H1 (cell line): ENCODE data around the gene NEDD4. TPM values are rescaled to one million over a fixed set of nuclear protein-coding genes. Genes with fewer than 3 reads are reported as not detected.

Experiments used
- CTCF ChIA-PET: fragments of 300-600 bp; sonication (Branson Sonifier 250); formaldehyde crosslinking; loops from one replicate; lab custom pipeline; 2021; ENCODE audit not compliant: partially characterized antibody; lab: Charles Lee
- POLR2A ChIA-PET: fragments of 300-600 bp; sonication (Branson Sonifier 250); formaldehyde crosslinking; loops from one replicate; lab custom pipeline; 2021; ENCODE audit warnings: inconsistent platforms; ENCODE audit not compliant: partially characterized antibody; lab: Charles Lee
- DNase-seq, 2 experiments: peaks; one replicate each; pipeline versions ENCODE4 v3.0.0 to v3.0.0-alpha.2; 2010 to 2022; ENCODE audit warnings: low spot score in 2 of 2, low read depth in 1 of 2, mixed read lengths in 1 of 2
- FAIRE-seq: peaks from 2 replicates; lab custom pipeline; 2011; peaks lifted over from hg19 to GRCh38; lab: Jason Lieb, UNC
- H2AFZ ChIP-seq: 2 replicates; pipeline ENCODE4 v1.8.1; 2012; ENCODE audit warnings: low read length, inconsistent platforms
- H2AK5ac ChIP-seq: 2 replicates; pipeline ENCODE4 v1.6.1; 2013; ENCODE audit warnings: low read depth, low read length
- H2BK120ac ChIP-seq: replicated peaks from 2 replicates; pipeline ENCODE3; 2013; ENCODE audit warnings: low read depth, low read length, inconsistent platforms
- H2BK12ac ChIP-seq: 2 replicates; pipeline ENCODE4 v1.6.1; 2013; ENCODE audit warnings: low read depth, low read length
- H2BK15ac ChIP-seq: 2 replicates; pipeline ENCODE4 v1.6.1; 2013; ENCODE audit warnings: low read length
- H2BK20ac ChIP-seq: 2 replicates; pipeline ENCODE4 v1.6.1; 2013; ENCODE audit warnings: low read length
- H2BK5ac ChIP-seq: 2 replicates; pipeline ENCODE4 v1.6.1; 2013; ENCODE audit warnings: low read depth, low read length
- H3K14ac ChIP-seq: 2 replicates; pipeline ENCODE4 v1.6.1; 2013; ENCODE audit warnings: inconsistent platforms; ENCODE audit not compliant: insufficient read length
- H3K18ac ChIP-seq: 2 replicates; pipeline ENCODE4 v1.6.1; 2013; ENCODE audit warnings: low read length; ENCODE audit errors: extremely low read depth
- H3K23ac ChIP-seq: 2 replicates; pipeline ENCODE4 v1.6.1; 2013; ENCODE audit warnings: inconsistent platforms; ENCODE audit not compliant: insufficient read length
- H3K23me2 ChIP-seq: 2 replicates; pipeline ENCODE4 v1.6.1; 2013; ENCODE audit warnings: low read depth, low read length
- H3K27ac ChIP-seq: 2 replicates; pipeline ENCODE4 v1.6.1; 2011; ENCODE audit warnings: low read depth, low read length, inconsistent platforms
- H3K27me3 ChIP-seq, 4 experiments: replicated peaks in 1 of 4; 1 replicate in 1 of 4; 2 replicates in 3 of 4; pipeline versions ENCODE4 v1.6.1 to v1.8.1; 2011 to 2013; ENCODE audit warnings: low read length in 3 of 4, mild to moderate bottlenecking in 3 of 4, inconsistent platforms in 2 of 4, mixed read lengths in 2 of 4, moderate library complexity in 1 of 4; ENCODE audit not compliant: control insufficient read depth in 3 of 4, insufficient read depth in 3 of 4; ENCODE audit errors: extremely low read depth in 1 of 4
- H3K36me3 ChIP-seq, 4 experiments: 2 replicates each; pipeline versions ENCODE4 v1.6.1 to v1.8.1; 2011 to 2013; ENCODE audit warnings: mild to moderate bottlenecking in 4 of 4, low read length in 3 of 4, moderate library complexity in 2 of 4, control low read depth in 1 of 4, inconsistent platforms in 1 of 4; ENCODE audit not compliant: insufficient read depth in 4 of 4, control insufficient read depth in 2 of 4
- H3K4ac ChIP-seq: replicated peaks from 2 replicates; pipeline ENCODE3; 2013; ENCODE audit warnings: low read length, low read depth, mixed read lengths, inconsistent platforms; ENCODE audit not compliant: insufficient read length
- H3K4me1 ChIP-seq, 4 experiments: replicated peaks in 1 of 4; 1 replicate in 1 of 4; 2 replicates in 3 of 4; pipeline versions ENCODE4 v1.6.1 to v1.8.1; 2011 to 2013; ENCODE audit warnings: low read length in 3 of 4, inconsistent platforms in 2 of 4, mixed read lengths in 1 of 4; ENCODE audit not compliant: insufficient read depth in 4 of 4, control insufficient read depth in 3 of 4
- H3K4me2 ChIP-seq, 2 experiments: 2 replicates each; pipeline versions ENCODE4 v1.6.1 to v1.8.1; 2011 to 2013; ENCODE audit warnings: low read depth in 2 of 2, low read length in 2 of 2, control low read depth in 1 of 2, inconsistent platforms in 1 of 2, mild to moderate bottlenecking in 1 of 2; ENCODE audit not compliant: insufficient read depth in 1 of 2
- H3K4me3 ChIP-seq, 4 experiments: fragments of 200-600, 300-600 bp in 1 of 4; sonication (generic), shearing (Covaris generic), sonication (Bioruptor Twin) in 1 of 4; 2 replicates each; pipeline versions ENCODE4 v1.5.1 to v1.8.1; 2011 to 2016; ENCODE audit warnings: low read length in 4 of 4, low read depth in 3 of 4, control low read depth in 2 of 4, inconsistent platforms in 2 of 4, mild to moderate bottlenecking in 2 of 4, mixed read lengths in 1 of 4, moderate library complexity in 1 of 4; ENCODE audit not compliant: insufficient read depth in 2 of 4; ENCODE audit errors: extremely low read depth in 1 of 4
- H3K56ac ChIP-seq: replicated peaks from 2 replicates; pipeline ENCODE3; 2013; ENCODE audit warnings: low read depth, mild to moderate bottlenecking, mixed read lengths, low read length, inconsistent platforms; ENCODE audit not compliant: insufficient read length
- H3K79me1 ChIP-seq: 2 replicates; pipeline ENCODE4 v1.6.1; 2013; ENCODE audit warnings: low read depth, low read length, control low read depth
- H3K79me2 ChIP-seq, 2 experiments: 2 replicates each; pipeline versions ENCODE4 v1.6.1 to v1.8.1; 2012 to 2013; ENCODE audit warnings: low read length in 2 of 2, mild to moderate bottlenecking in 2 of 2, inconsistent platforms in 1 of 2; ENCODE audit not compliant: insufficient read depth in 2 of 2, control insufficient read depth in 1 of 2
- H3K9ac ChIP-seq, 4 experiments: replicated peaks in 1 of 4; 1 replicate in 1 of 4; 2 replicates in 3 of 4; pipeline versions ENCODE4 v1.6.1 to v1.8.1; 2011 to 2013; ENCODE audit warnings: low read depth in 3 of 4, low read length in 3 of 4, control low read depth in 2 of 4, mild to moderate bottlenecking in 2 of 4, moderate library complexity in 2 of 4, inconsistent platforms in 1 of 4; ENCODE audit errors: extremely low read depth in 1 of 4
- H3K9me3 ChIP-seq, 2 experiments: 2 replicates each; pipeline versions ENCODE4 v1.6.1 to v1.8.1; 2012 to 2013; ENCODE audit warnings: mild to moderate bottlenecking in 2 of 2, moderate library complexity in 2 of 2, control low read depth in 1 of 2, inconsistent platforms in 1 of 2, low read depth in 1 of 2, low read length in 1 of 2, mixed read lengths in 1 of 2; ENCODE audit not compliant: insufficient read depth in 2 of 2
- H4K20me1 ChIP-seq, 2 experiments: replicated peaks in 1 of 2; 2 replicates each; pipeline versions ENCODE3 to v1.8.1; 2011 to 2013; ENCODE audit warnings: inconsistent platforms in 2 of 2, low read length in 2 of 2, mild to moderate bottlenecking in 1 of 2; ENCODE audit not compliant: insufficient read depth in 2 of 2, control insufficient read depth in 1 of 2
- H4K5ac ChIP-seq: 2 replicates; pipeline ENCODE4 v1.6.1; 2013; ENCODE audit warnings: low read length, low read depth, mixed read lengths, inconsistent platforms; ENCODE audit not compliant: insufficient read length
- H4K8ac ChIP-seq: 2 replicates; pipeline ENCODE4 v1.8.0; 2013; ENCODE audit warnings: mild to moderate bottlenecking, moderate library complexity, low read length, inconsistent platforms; ENCODE audit not compliant: insufficient read depth; ENCODE audit errors: extremely low read depth
- H4K91ac ChIP-seq: replicated peaks from 2 replicates; pipeline ENCODE3; 2013; ENCODE audit warnings: low read length, mixed read lengths, inconsistent platforms; ENCODE audit not compliant: insufficient read length
- CTBP2 ChIP-seq: IDR thresholded peaks from 2 replicates; pipeline ENCODE4 v1.7.0; 2011; ENCODE audit warnings: borderline replicate concordance, mild to moderate bottlenecking, moderate library complexity, mixed read lengths, low read length; ENCODE audit not compliant: insufficient read depth, insufficient read length
- CTCF ChIP-seq, 3 experiments: IDR thresholded peaks; 1 replicate in 2 of 3; 2 replicates in 1 of 3; pipeline versions ENCODE4 v1.5.1 to v1.6.1; 2011; ENCODE audit warnings: low read length in 3 of 3, mild to moderate bottlenecking in 3 of 3, inconsistent platforms in 2 of 3, low read depth in 1 of 3, moderate library complexity in 1 of 3; ENCODE audit not compliant: insufficient read depth in 1 of 3; ENCODE audit errors: control extremely low read depth in 1 of 3
- KDM5A ChIP-seq: fragments of 200-600 bp; IDR thresholded peaks from 2 replicates; pipeline ENCODE4 v1.7.1; 2012; ENCODE audit warnings: mild to moderate bottlenecking, low read length, inconsistent platforms, mixed read lengths
- MAX ChIP-seq: IDR thresholded peaks from 2 replicates; pipeline ENCODE4 v1.6.1; 2012; ENCODE audit warnings: inconsistent platforms
- SIRT6 ChIP-seq: IDR thresholded peaks from one replicate; pipeline ENCODE4 v1.7.1; 2012; ENCODE audit warnings: low read length, inconsistent platforms
- SIX5 ChIP-seq: IDR thresholded peaks from 2 replicates; pipeline ENCODE4 v1.6.1; 2011; ENCODE audit warnings: mild to moderate bottlenecking, low read depth, low read length
- TAF7 ChIP-seq: optimal IDR thresholded peaks from 2 replicates; pipeline ENCODE3; 2011; ENCODE audit warnings: low read depth, mild to moderate bottlenecking, inconsistent platforms, low read length, moderate library complexity, borderline replicate concordance
- ZNF274 ChIP-seq: IDR thresholded peaks from 2 replicates; pipeline ENCODE4 v1.7.0; 2012; ENCODE audit warnings: low read length, borderline replicate concordance; ENCODE audit errors: extremely low read depth
- WGBS, 2 experiments: shearing (Covaris generic) in 1 of 2; methylation state at CpG; one replicate each; pipeline versions ENCODE4 v1.1.6 to v1.1.7; 2013 to 2015; ENCODE audit warnings: low lambda C conversion rate in 2 of 2, mixed read lengths in 2 of 2, inconsistent platforms in 1 of 2, low coverage in 1 of 2, missing lambda C conversion rate in 1 of 2; ENCODE audit not compliant: insufficient replicate concordance in 2 of 2, insufficient coverage in 1 of 2, insufficient read length in 1 of 2; ENCODE audit errors: extremely low coverage in 1 of 2, missing lambda C conversion rate in 1 of 2; 5-methylcytosine and 5-hydroxymethylcytosine counted together
- polyA plus RNA-seq, 7 experiments: library from polyadenylated mRNA; depleted of rRNA in 3 of 7; stranded (reverse) in 5 of 7; unstranded in 2 of 7; fragments of >200 nt in 5 of 7; fragments of 200-250 nt in 2 of 7; gene quantifications; 1 replicate in 5 of 7; 2 replicates in 1 of 7; 4 replicates in 1 of 7; pipeline versions ENCODE4 v1.2.1 to v1.2.3, GENCODE V29; 2011 to 2013; ENCODE audit warnings: missing spikeins in 2 of 7, mixed read lengths in 2 of 7
- total RNA-seq: library from RNA; stranded (reverse); fragmentation: NEBNext Ultra II Directional; extraction: Animal tissue kit (Norgen Biotek cat#: 25700); gene quantifications from 2 replicates; pipeline ENCODE4 v1.2.1, GENCODE V29; 2021

The NEDD4 gene
- total and polyA plus RNA-seq, 2 of the 8 experiments (the other 6 are each of a cell fraction or from before 2014, with no cell fraction given) = 0.95 to 3.9 TPM

- CTCF ChIA-PET = interaction anchor here (0.9 to 1.3 kb wide), 2 partner anchors 29 to 343 kb away, joined by 3 read pairs; no protein-coding TSS in a partner anchor
- no peaks in the 10 kb centered on the region for H3K23me2 ChIP-seq
- H2BK5ac ChIP-seq = no peak overlapping the region
- no peak for FAIRE-seq
- no peak overlapping the region for H3K23ac ChIP-seq
- no peaks in the 10 kb centered on the region for H3K36me3 ChIP-seq
- no peak overlapping the region for H3K27ac ChIP-seq
- TF ChIP-seq SIX5 (no peak), CTBP2 (no peak), SIRT6 (no peak), MAX (no peak), TAF7 (no peak), CTCF (IDR thresholded peaks at IDR 0.05; ENCODE audit: control extremely low read depth in 1 of 3, insufficient read depth in 1 of 3, low read depth in 1 of 3, low read length in 3 of 3) (no peak), KDM5A (no peak), ZNF274 (no peak)
- no peak overlapping the region for H3K14ac ChIP-seq
- no peak overlapping the region for H3K4ac ChIP-seq
- POLR2A ChIA-PET = no interaction called here
- no peak overlapping the region for H2AK5ac ChIP-seq
- no peaks in the 10 kb centered on the region for H3K79me2 ChIP-seq
- 86% methylated on average over 3 of the region's 3 CpGs; no CpG with 5 or more reads in 1 of the 2 experiments for WGBS, 2 experiments
- no peaks in the 10 kb centered on the region for H3K9me3 ChIP-seq
- H4K91ac ChIP-seq = no peak overlapping the region
- H3K79me1 ChIP-seq = no peaks in the 10 kb centered on the region
- no peak overlapping the region for H2BK120ac ChIP-seq
- no peak overlapping the region for H2BK20ac ChIP-seq
- H3K4me1 ChIP-seq = no peaks in the 10 kb centered on the region
- H3K27me3 ChIP-seq = no peaks in the 10 kb centered on the region
- no peak overlapping the region for H3K4me3 ChIP-seq
- no peaks in the 10 kb centered on the region for H4K20me1 ChIP-seq
- H2BK15ac ChIP-seq = no peak overlapping the region
- H4K5ac ChIP-seq = no peak overlapping the region
- H3K9ac ChIP-seq = no peak overlapping the region
- no peak overlapping the region for H3K4me2 ChIP-seq
- no peak overlapping the region for H2BK12ac ChIP-seq
- H3K18ac ChIP-seq = no peak overlapping the region
- DNase-seq = no peak
- H3K56ac ChIP-seq = no peak overlapping the region
- H2AFZ ChIP-seq = no peak overlapping the region
- no peak overlapping the region for H4K8ac ChIP-seq
These were observed 124.7 kb downstream of the NEDD4 start for GRCh38 chr15:55868707-55869106.
